Spleen (tissue), 7 donors: ENCODE measurements around the gene TRIM2.

ENCODE experiments used
- CTCF ChIP-seq, 11 experiments: fragments of 200-600 bp in 7 of 11; fragments of 450-650 bp in 4 of 11; sonication (generic) in 4 of 11; IDR thresholded peaks in 8 of 11; conservative IDR thresholded peaks in 3 of 11; 1 replicate in 7 of 11; 2 replicates in 4 of 11; pipeline versions ENCODE4 v1.4.0 to v1.8.0; 2016 to 2021; ENCODE audit warnings: antibody characterized with exemption in 11 of 11, inconsistent platforms in 4 of 11, mild to moderate bottlenecking in 1 of 11
- POLR2A ChIP-seq, 3 donors: fragments of 450-650 bp; IDR thresholded peaks; one replicate each; pipeline ENCODE4 v1.5.1; 2017; ENCODE audit warnings: antibody characterized with exemption in 3 of 3, mild to moderate bottlenecking in 1 of 3
- POLR2AphosphoS5 ChIP-seq, 3 donors: sonication (generic); formaldehyde crosslinking; IDR thresholded peaks; one replicate each; pipeline ENCODE4 v1.5.1; 2017; ENCODE audit warnings: antibody characterized with exemption in 3 of 3
- donor health status: DM: no; HTN: no; CAD: no; lungs with moderate emphysema.
- donor health status: DM: no; HTN: no; CAD: no.
- donor health status: DM: no; HTN: no; CAD: no.

DNA sequence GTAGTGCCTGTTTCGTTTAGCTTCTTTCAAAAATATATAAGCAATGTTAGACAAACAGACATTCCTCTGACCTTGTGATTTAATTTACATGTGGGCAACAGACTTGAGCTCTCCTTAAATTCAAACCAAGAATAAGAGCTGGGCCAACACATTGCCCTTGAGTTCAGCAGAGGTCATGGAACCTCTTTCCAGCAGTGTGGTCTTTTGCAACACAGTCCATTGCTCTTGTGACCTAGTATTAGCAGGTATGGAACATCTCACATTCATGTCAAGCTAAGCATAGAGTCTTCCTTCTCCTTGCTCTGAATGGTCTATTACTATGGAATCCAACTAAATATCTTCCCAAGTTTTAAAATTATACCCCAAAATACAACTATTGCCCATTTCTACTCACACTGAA, 106.5 kb downstream of the TRIM2 start:
- no peak for TF ChIP-seq CTCF (IDR thresholded peaks at IDR 0.05 in 8 of 11, conservative IDR thresholded peaks at IDR 0.05 in 3 of 11)
- TF ChIP-seq POLR2A (IDR thresholded peaks at IDR 0.05): no peak
- TF ChIP-seq POLR2AphosphoS5 (IDR thresholded peaks at IDR 0.05): no peak
